Upper lobe of left lung (tissue), 6 donors: ENCODE data around the gene AQR. TPM values are rescaled to one million over a fixed set of nuclear protein-coding genes. Genes with fewer than 3 reads are reported as not detected.

Experiments
- ATAC-seq, 2 donors: fragments of 200-7000 bp; cut with Tn5 transposase; one replicate each; pipeline ENCODE4 v1.9.1; 2022; ENCODE audit warnings: mild to moderate bottlenecking in 2 of 2, moderate library complexity in 2 of 2; ENCODE audit not compliant: low FRiP score in 2 of 2
- DNase-seq, 2 donors: peaks; one replicate each; pipeline ENCODE4 v3.0.0-alpha.2; 2019 to 2020
- H3K27ac ChIP-seq, 4 donors: fragments of 200-600 bp; sonication (generic); one replicate each; pipeline ENCODE4 v1.5.1; 2016 to 2019
- H3K27me3 ChIP-seq, 4 donors: fragments of 200-600 bp; sonication (generic); one replicate each; pipeline ENCODE4 v1.5.1; 2017 to 2019
- H3K36me3 ChIP-seq, 4 donors: fragments of 200-600 bp; sonication (generic); one replicate each; pipeline ENCODE4 v1.5.1; 2016 to 2019
- H3K4me1 ChIP-seq, 4 donors: fragments of 200-600 bp; sonication (generic); one replicate each; pipeline ENCODE4 v1.5.1; 2018 to 2019
- H3K4me3 ChIP-seq, 4 donors: fragments of 200-600 bp; sonication (generic); one replicate each; pipeline ENCODE4 v1.5.1; 2017 to 2019; ENCODE audit warnings: mild to moderate bottlenecking in 2 of 4, moderate library complexity in 1 of 4
- H3K9me3 ChIP-seq, 4 donors: fragments of 200-600 bp; sonication (generic); one replicate each; pipeline ENCODE4 v1.5.1; 2018 to 2019
- CTCF ChIP-seq, 6 experiments: fragments of 450-650 bp in 4 of 6; fragments of 200-600 bp in 2 of 6; sonication (generic) in 2 of 6; IDR thresholded peaks; one replicate each; pipeline ENCODE4 v1.5.1; 2016 to 2019; ENCODE audit warnings: antibody characterized with exemption in 6 of 6
- EP300 ChIP-seq, 4 donors: sonication (generic); formaldehyde crosslinking; IDR thresholded peaks; one replicate each; pipeline ENCODE4 v1.5.1; 2017; ENCODE audit warnings: antibody characterized with exemption in 4 of 4, control low read depth in 2 of 4
- POLR2A ChIP-seq, 4 donors: fragments of 450-650 bp; IDR thresholded peaks; one replicate each; pipeline ENCODE4 v1.5.1; 2016 to 2017; ENCODE audit warnings: antibody characterized with exemption in 4 of 4, mild to moderate bottlenecking in 2 of 4
- POLR2AphosphoS5 ChIP-seq, 2 donors: sonication (generic); formaldehyde crosslinking; IDR thresholded peaks; one replicate each; pipeline ENCODE4 v1.5.1; 2017; ENCODE audit warnings: antibody characterized with exemption in 2 of 2
- WGBS, 2 donors: methylation state at CpG; one replicate each; pipeline ENCODE4 v1.1.5; 2017 to 2018; 5-methylcytosine and 5-hydroxymethylcytosine counted together
- total RNA-seq, 6 donors: library from RNA; depleted of rRNA in 4 of 6; stranded (reverse); fragments of >200 nt in 4 of 6; gene quantifications; one replicate each; pipeline versions ENCODE4 v1.1.0 to v1.2.1, GENCODE V29; 2016 to 2021
- donor health status: DM: no; HTN: no; CAD: no; lungs with moderate emphysema.
- donor health status: DM: no; HTN: yes; CAD: no; lungs with severe emphysema.

The AQR gene
- total RNA-seq, 6 donors from 2014 or later: 9.9 to 40.2 (median 22.6) TPM

GRCh38 chr15:34883042-34883441 is 86.5 kb downstream of the AQR start:
- ATAC-seq: no peak

GRCh38 chr15:34879107-34879506 is 90.4 kb downstream of the AQR start:
- H3K4me1 ChIP-seq: no peaks in the 10 kb centered on the region
- DNase-seq: no peak
- no peak overlapping the region for H3K4me3 ChIP-seq
- TF ChIP-seq EP300 (IDR thresholded peaks at IDR 0.05) (no peak), POLR2A (IDR thresholded peaks at IDR 0.05) (no peak), POLR2AphosphoS5 (IDR thresholded peaks at IDR 0.05) (no peak), CTCF (IDR thresholded peaks at IDR 0.05) (no peak)
- no peak for ATAC-seq
- no peaks in the 10 kb centered on the region for H3K9me3 ChIP-seq
- 73 to 96% methylated on average over 4 of the region's 4 CpGs for WGBS, 2 donors
- no peaks in the 10 kb centered on the region for H3K27me3 ChIP-seq
- H3K27ac ChIP-seq: no peak overlapping the region
- H3K36me3 ChIP-seq: peaks cover 1 to 78% (median 39%) of the 10 kb centered on the region in 4 donors

More at GRCh38 chr15:34883042-34883441, 86.5 kb downstream of the AQR start:
- Histone ChIP-seq H3K4me3 (no peak overlapping the region), H3K27me3 (no peaks in the 10 kb centered on the region), H3K36me3 (peaks cover 4 to 85% (median 39%) of the 10 kb centered on the region in 4 donors), H3K9me3 (no peaks in the 10 kb centered on the region), H3K27ac (no peak overlapping the region), H3K4me1 (no peaks in the 10 kb centered on the region)
- DNase-seq: no peak
- TF ChIP-seq POLR2A (IDR thresholded peaks at IDR 0.05): no peak
- no peak for TF ChIP-seq POLR2AphosphoS5 (IDR thresholded peaks at IDR 0.05)
- TF ChIP-seq EP300 (IDR thresholded peaks at IDR 0.05): no peak
- TF ChIP-seq CTCF (IDR thresholded peaks at IDR 0.05): no peak
- WGBS, 2 donors: 83 to 100% methylated on average over 1 of the region's 1 CpG

- no peak for ATAC-seq
- Histone ChIP-seq H3K4me3 (no peak overlapping the region), H3K36me3 (peaks cover 9 to 77% (median 30%) of the 10 kb centered on the region in 4 donors), H3K27ac (no peak overlapping the region), H3K27me3 (no peaks in the 10 kb centered on the region), H3K9me3 (no peaks in the 10 kb centered on the region), H3K4me1 (no peaks in the 10 kb centered on the region)
- DNase-seq: no peak
- no peak for TF ChIP-seq EP300 (IDR thresholded peaks at IDR 0.05)
- TF ChIP-seq POLR2A (IDR thresholded peaks at IDR 0.05): no peak
- TF ChIP-seq POLR2AphosphoS5 (IDR thresholded peaks at IDR 0.05): no peak
- TF ChIP-seq CTCF (IDR thresholded peaks at IDR 0.05): no peak
These were observed 92.9 kb downstream of the AQR start for GRCh38 chr15:34876640-34877039.

GRCh38 chr15:34869110-34869509 is 100.4 kb downstream of the AQR start:
- Histone ChIP-seq H3K4me3 (no peak overlapping the region), H3K9me3 (no peaks in the 10 kb centered on the region), H3K36me3 (peaks cover 7 to 83% (median 19%) of the 10 kb centered on the region in 4 donors), H3K27ac (no peak overlapping the region), H3K4me1 (no peaks in the 10 kb centered on the region), H3K27me3 (no peaks in the 10 kb centered on the region)
- TF ChIP-seq POLR2AphosphoS5 (IDR thresholded peaks at IDR 0.05) (no peak), EP300 (IDR thresholded peaks at IDR 0.05) (no peak), CTCF (IDR thresholded peaks at IDR 0.05) (no peak), POLR2A (IDR thresholded peaks at IDR 0.05) (no peak)
- ATAC-seq (no peak), DNase-seq (no peak)
- WGBS, 2 donors: 97 to 100% methylated on average over 2 of the region's 2 CpGs

GRCh38 chr15:34865531-34865930 is 104.0 kb downstream of the AQR start:
- no peak for ATAC-seq
- Histone ChIP-seq H3K9me3 (no peaks in the 10 kb centered on the region), H3K27me3 (no peaks in the 10 kb centered on the region), H3K4me3 (no peak overlapping the region), H3K4me1 (no peaks in the 10 kb centered on the region), H3K27ac (no peak overlapping the region), H3K36me3 (peaks cover 0 to 76% (median 30%) of the 10 kb centered on the region in 4 donors)
- TF ChIP-seq POLR2A (IDR thresholded peaks at IDR 0.05): no peak
- no peak for TF ChIP-seq POLR2AphosphoS5 (IDR thresholded peaks at IDR 0.05)
- no peak for TF ChIP-seq CTCF (IDR thresholded peaks at IDR 0.05)
- no peak for TF ChIP-seq EP300 (IDR thresholded peaks at IDR 0.05)
- no peak for DNase-seq
- WGBS, 2 donors: 94 to 100% methylated on average over 1 of the region's 1 CpG
